ENCODE measurements around the gene GAB4.
"Not testable (repeated sequence)": the region's sequence is repeated elsewhere in the genome, so short reads cannot be mapped to it uniquely, and the experiment has no call there.

Gene GAB4

GRCh38 chr22:17032277-17032676 is 24.3 kb upstream of the GAB4 start:
- not testable (repeated sequence) for H3K27me3 ChIP-seq (ENCODE audit: control insufficient read depth, insufficient read depth, low read length); H3K9ac ChIP-seq (ENCODE audit: low read length); H3K4me1 ChIP-seq (ENCODE audit: control insufficient read depth, insufficient read depth, low read length); H3K4me3 ChIP-seq (ENCODE audit: low read depth, low read length); H3K27ac ChIP-seq (ENCODE audit: low read depth, low read length); H3K36me3 ChIP-seq (ENCODE audit: control insufficient read depth, insufficient read depth, low read length); H3K9me3 ChIP-seq (ENCODE audit: control insufficient read depth, insufficient read depth, low read depth, low read length)

- H3K27ac ChIP-seq (ENCODE audit: low read depth, low read length); H3K9me3 ChIP-seq (ENCODE audit: control insufficient read depth, insufficient read depth, low read depth, low read length); H3K36me3 ChIP-seq (ENCODE audit: control insufficient read depth, insufficient read depth, low read length); H3K9ac ChIP-seq (ENCODE audit: low read length); H3K4me3 ChIP-seq (ENCODE audit: low read depth, low read length); H3K4me1 ChIP-seq (ENCODE audit: control insufficient read depth, insufficient read depth, low read length); H3K27me3 ChIP-seq (ENCODE audit: control insufficient read depth, insufficient read depth, low read length): not testable (repeated sequence)
These were observed 16.4 kb upstream of the GAB4 start for GRCh38 chr22:17024380-17024779.

- not testable (repeated sequence) for H3K9ac ChIP-seq (ENCODE audit: low read length); H3K4me1 ChIP-seq (ENCODE audit: control insufficient read depth, insufficient read depth, low read length); H3K4me3 ChIP-seq (ENCODE audit: low read depth, low read length); H3K36me3 ChIP-seq (ENCODE audit: control insufficient read depth, insufficient read depth, low read length); H3K27ac ChIP-seq (ENCODE audit: low read depth, low read length); H3K9me3 ChIP-seq (ENCODE audit: control insufficient read depth, insufficient read depth, low read depth, low read length)
- H3K27me3 ChIP-seq (ENCODE audit: control insufficient read depth, insufficient read depth, low read length), result peaks cover 18% of the 10 kb centered on the region; the same call in 1 of the 2 replicates
These were observed 7.5 kb upstream of the GAB4 start for GRCh38 chr22:17015552-17015951.

GRCh38 chr22:17014101-17014440 is 6.0 kb upstream of the GAB4 start:
- H3K9me3 ChIP-seq (ENCODE audit: control insufficient read depth, insufficient read depth, low read depth, low read length); H3K27ac ChIP-seq (ENCODE audit: low read depth, low read length); H3K9ac ChIP-seq (ENCODE audit: low read length); H3K36me3 ChIP-seq (ENCODE audit: control insufficient read depth, insufficient read depth, low read length); H3K4me1 ChIP-seq (ENCODE audit: control insufficient read depth, insufficient read depth, low read length); H3K4me3 ChIP-seq (ENCODE audit: low read depth, low read length): not testable (repeated sequence)
- peaks cover 19% of the 10 kb centered on the region for H3K27me3 ChIP-seq (ENCODE audit: control insufficient read depth, insufficient read depth, low read length)

GRCh38 chr22:17013396-17014100 is 5.5 kb upstream of the GAB4 start:
- no peak overlapping the region for H3K4me3 ChIP-seq (ENCODE audit: low read depth, low read length)
- H3K36me3 ChIP-seq (ENCODE audit: control insufficient read depth, insufficient read depth, low read length), result no peaks in the 10 kb centered on the region
- no peak overlapping the region for H3K27ac ChIP-seq (ENCODE audit: low read depth, low read length)
- H3K9me3 ChIP-seq (ENCODE audit: control insufficient read depth, insufficient read depth, low read depth, low read length), result peaks cover 3% of the 10 kb centered on the region; the same call in 1 of the 2 replicates
- H3K9ac ChIP-seq (ENCODE audit: low read length), result no peak overlapping the region
- no peaks in the 10 kb centered on the region for H3K4me1 ChIP-seq (ENCODE audit: control insufficient read depth, insufficient read depth, low read length)
- H3K27me3 ChIP-seq (ENCODE audit: control insufficient read depth, insufficient read depth, low read length), result peaks cover 23% of the 10 kb centered on the region

- H3K4me3 ChIP-seq (ENCODE audit: low read depth, low read length), result no peak overlapping the region
- H3K27ac ChIP-seq (ENCODE audit: low read depth, low read length), result no peak overlapping the region
- H3K4me1 ChIP-seq (ENCODE audit: control insufficient read depth, insufficient read depth, low read length), result no peaks in the 10 kb centered on the region
- H3K27me3 ChIP-seq (ENCODE audit: control insufficient read depth, insufficient read depth, low read length), result peaks cover 35% of the 10 kb centered on the region
- H3K36me3 ChIP-seq (ENCODE audit: control insufficient read depth, insufficient read depth, low read length), result no peaks in the 10 kb centered on the region
- H3K9me3 ChIP-seq (ENCODE audit: control insufficient read depth, insufficient read depth, low read depth, low read length), result peaks cover 3% of the 10 kb centered on the region; the same call in 1 of the 2 replicates
- no peak overlapping the region for H3K9ac ChIP-seq (ENCODE audit: low read length)
These were observed 4.2 kb upstream of the GAB4 start for GRCh38 chr22:17012267-17012666.

- H3K9ac ChIP-seq (ENCODE audit: low read length), result no peak overlapping the region
- H3K4me3 ChIP-seq (ENCODE audit: low read depth, low read length), result no peak overlapping the region
- peaks cover 53% of the 10 kb centered on the region for H3K27me3 ChIP-seq (ENCODE audit: control insufficient read depth, insufficient read depth, low read length)
- no peaks in the 10 kb centered on the region for H3K36me3 ChIP-seq (ENCODE audit: control insufficient read depth, insufficient read depth, low read length)
- H3K27ac ChIP-seq (ENCODE audit: low read depth, low read length), result no peak overlapping the region
- H3K9me3 ChIP-seq (ENCODE audit: control insufficient read depth, insufficient read depth, low read depth, low read length), result no peaks in the 10 kb centered on the region
- H3K4me1 ChIP-seq (ENCODE audit: control insufficient read depth, insufficient read depth, low read length), result no peaks in the 10 kb centered on the region
These were observed 1.7 kb upstream of the GAB4 start for GRCh38 chr22:17009640-17010291.

GRCh38 chr22:17007257-17007656 is 765 bp downstream of the GAB4 start:
- Histone ChIP-seq H3K4me3 (ENCODE audit: low read depth, low read length) (peak overlapping the region; percentile 47), H3K27ac (ENCODE audit: low read depth, low read length) (no peak overlapping the region), H3K27me3 (ENCODE audit: control insufficient read depth, insufficient read depth, low read length) (peaks cover 53% of the 10 kb centered on the region), H3K9ac (ENCODE audit: low read length) (no peak overlapping the region), H3K36me3 (ENCODE audit: control insufficient read depth, insufficient read depth, low read length) (no peaks in the 10 kb centered on the region), H3K9me3 (ENCODE audit: control insufficient read depth, insufficient read depth, low read depth, low read length) (no peaks in the 10 kb centered on the region), H3K4me1 (ENCODE audit: control insufficient read depth, insufficient read depth, low read length) (no peaks in the 10 kb centered on the region)

GRCh38 chr22:16989915-16990314 is 18.1 kb downstream of the GAB4 start:
- Histone ChIP-seq H3K9me3 (ENCODE audit: control insufficient read depth, insufficient read depth, low read depth, low read length) (peaks cover 5% of the 10 kb centered on the region; the same call in 1 of the 2 replicates), H3K9ac (ENCODE audit: low read length) (no peak overlapping the region), H3K36me3 (ENCODE audit: control insufficient read depth, insufficient read depth, low read length) (no peaks in the 10 kb centered on the region), H3K4me1 (ENCODE audit: control insufficient read depth, insufficient read depth, low read length) (no peaks in the 10 kb centered on the region), H3K4me3 (ENCODE audit: low read depth, low read length) (no peak overlapping the region), H3K27me3 (ENCODE audit: control insufficient read depth, insufficient read depth, low read length) (peaks cover 21% of the 10 kb centered on the region), H3K27ac (ENCODE audit: low read depth, low read length) (no peak overlapping the region)

GRCh38 chr22:16988257-16988656 is 19.8 kb downstream of the GAB4 start:
- H3K4me1 ChIP-seq (ENCODE audit: control insufficient read depth, insufficient read depth, low read length), result no peaks in the 10 kb centered on the region
- H3K27ac ChIP-seq (ENCODE audit: low read depth, low read length), result no peak overlapping the region
- peaks cover 17% of the 10 kb centered on the region for H3K27me3 ChIP-seq (ENCODE audit: control insufficient read depth, insufficient read depth, low read length)
- no peaks in the 10 kb centered on the region for H3K36me3 ChIP-seq (ENCODE audit: control insufficient read depth, insufficient read depth, low read length)
- no peak overlapping the region for H3K9ac ChIP-seq (ENCODE audit: low read length)
- peaks cover 17% of the 10 kb centered on the region for H3K9me3 ChIP-seq (ENCODE audit: control insufficient read depth, insufficient read depth, low read depth, low read length)
- no peak overlapping the region for H3K4me3 ChIP-seq (ENCODE audit: low read depth, low read length)

GRCh38 chr22:16987822-16988221 is 20.2 kb downstream of the GAB4 start:
- no peak overlapping the region for H3K9ac ChIP-seq (ENCODE audit: low read length)
- H3K9me3 ChIP-seq (ENCODE audit: control insufficient read depth, insufficient read depth, low read depth, low read length), result peaks cover 21% of the 10 kb centered on the region
- no peak overlapping the region for H3K4me3 ChIP-seq (ENCODE audit: low read depth, low read length)
- H3K36me3 ChIP-seq (ENCODE audit: control insufficient read depth, insufficient read depth, low read length), result no peaks in the 10 kb centered on the region
- no peaks in the 10 kb centered on the region for H3K4me1 ChIP-seq (ENCODE audit: control insufficient read depth, insufficient read depth, low read length)
- H3K27me3 ChIP-seq (ENCODE audit: control insufficient read depth, insufficient read depth, low read length), result peaks cover 17% of the 10 kb centered on the region
- H3K27ac ChIP-seq (ENCODE audit: low read depth, low read length), result no peak overlapping the region
